A549 (cell line): ENCODE measurements around the gene ZNF831. TPM values are rescaled to one million over a fixed set of nuclear protein-coding genes. Genes with fewer than 3 reads are reported as not detected.

Source experiments
- ATAC-seq, 2 experiments: fragments of 200-7000 bp in 1 of 2; fragments of >200 bp in 1 of 2; cut with Nextera tagmentation in 1 of 2; cut with Tn5 transposase in 1 of 2; 3 replicates each; pipeline versions ENCODE4 v1.8.0 to v1.9.1; 2018 to 2020; ENCODE audit warnings: mild to moderate bottlenecking in 1 of 2, moderate library complexity in 1 of 2
- CTCF ChIA-PET: fragments of 300-600 bp; sonication (Branson Sonifier 250); formaldehyde crosslinking; extraction: SDS; loops from one replicate; lab custom pipeline; 2021; ENCODE audit warnings: antibody characterized with exemption, inconsistent platforms; lab: Yijun Ruan, JAX
- POLR2A ChIA-PET: fragments of 350-600 bp; formaldehyde crosslinking; extraction: SDS; loops from one replicate; lab custom pipeline; 2021; ENCODE audit warnings: antibody characterized with exemption, inconsistent platforms; lab: Yijun Ruan, JAX
- DNase-seq, 2 experiments: peaks; one replicate each; pipeline versions ENCODE4 v3.0.0 to v3.0.0-alpha.2; 2011 to 2016; ENCODE audit warnings: low read depth in 1 of 2, low spot score in 1 of 2
- FAIRE-seq: peaks from 2 replicates; lab custom pipeline; 2011; peaks lifted over from hg19 to GRCh38; lab: Jason Lieb, UNC
- H3K27ac ChIP-seq, 2 experiments: fragments of >200 bp; sonication (Bioruptor Twin); formaldehyde crosslinking; 3 replicates each; pipeline ENCODE4 v1.5.1; 2016 to 2017
- H3K4me1 ChIP-seq: fragments of >200 bp; sonication (Bioruptor Twin); formaldehyde crosslinking; 3 replicates; pipeline ENCODE4 v1.6.1; 2016
- H3K4me2 ChIP-seq: fragments of >200 bp; sonication (Bioruptor Twin); formaldehyde crosslinking; 3 replicates; pipeline ENCODE4 v1.6.1; 2016
- H3K4me3 ChIP-seq: fragments of >200 bp; sonication (Bioruptor Twin); formaldehyde crosslinking; 3 replicates; pipeline ENCODE4 v1.5.1; 2016
- H3K9me3 ChIP-seq: fragments of >200 bp; sonication (Bioruptor Twin); formaldehyde crosslinking; 3 replicates; pipeline ENCODE4 v1.6.1; 2016
- CBX8 ChIP-seq: fragments of 200-600 bp; sonication (generic); IDR thresholded peaks from 2 replicates; pipeline ENCODE4 v1.6.1; 2016
- CHD2 ChIP-seq: fragments of 150-350 bp; IDR thresholded peaks from 2 replicates; pipeline ENCODE4 v1.6.1; 2014; ENCODE audit warnings: low read length; ENCODE audit not compliant: partially characterized antibody
- CHD4 ChIP-seq: fragments of 200-600 bp; sonication (generic); IDR thresholded peaks from 2 replicates; pipeline ENCODE4 v1.6.1; 2016; ENCODE audit warnings: antibody characterized with exemption, mild to moderate bottlenecking, borderline replicate concordance
- EHF ChIP-seq: fragments of 250-450 bp; sonication (Bioruptor Pico); IDR thresholded peaks from 2 replicates; pipeline ENCODE4 v1.5.0; 2020; ENCODE audit warnings: mild to moderate bottlenecking
- EHMT2 ChIP-seq: fragments of 200-600 bp; sonication (generic); IDR thresholded peaks from 2 replicates; pipeline ENCODE4 v1.6.1; 2016; ENCODE audit warnings: antibody characterized with exemption, low read depth, mild to moderate bottlenecking, moderate library complexity
- EP300 ChIP-seq, 2 experiments: fragments of >200 bp; sonication (Bioruptor Twin); formaldehyde crosslinking; IDR thresholded peaks; 2 replicates in 1 of 2; 3 replicates in 1 of 2; pipeline ENCODE4 v1.6.1; 2016 to 2017
- GATA3 ChIP-seq: IDR thresholded peaks from 2 replicates; pipeline ENCODE4 v1.6.1; 2012; ENCODE audit warnings: borderline replicate concordance
- HDAC2 ChIP-seq: fragments of 200-600 bp; sonication (generic); IDR thresholded peaks from 2 replicates; pipeline ENCODE4 v1.6.1; 2016
- HEYL ChIP-seq: fragments of 250-450 bp; sonication (Bioruptor Pico); IDR thresholded peaks from 2 replicates; pipeline ENCODE4 v1.8.0; 2021; ENCODE audit warnings: mild to moderate bottlenecking, moderate library complexity
- HOXB5 ChIP-seq: fragments of 250-450 bp; sonication (Bioruptor Pico); IDR thresholded peaks from 2 replicates; pipeline ENCODE4 v1.5.0; 2020; ENCODE audit warnings: mild to moderate bottlenecking, moderate library complexity
- KDM1A ChIP-seq: fragments of 200-600 bp; sonication (generic); IDR thresholded peaks from 2 replicates; pipeline ENCODE4 v1.6.1; 2016; ENCODE audit warnings: low read depth, mild to moderate bottlenecking
- MAFK ChIP-seq: fragments of 450-650 bp; IDR thresholded peaks from 2 replicates; pipeline ENCODE4 v1.6.1; 2014; ENCODE audit not compliant: partially characterized antibody
- RARB ChIP-seq: fragments of 250-450 bp; sonication (Bioruptor Pico); IDR thresholded peaks from 2 replicates; pipeline ENCODE4 v1.8.0; 2021; ENCODE audit warnings: mild to moderate bottlenecking, moderate library complexity
- RFX5 ChIP-seq: fragments of 450-650 bp; IDR thresholded peaks from 2 replicates; pipeline ENCODE4 v1.7.1; 2014; ENCODE audit warnings: antibody characterized with exemption, mild to moderate bottlenecking, moderate library complexity
- RNF2 ChIP-seq: fragments of 200-600 bp; sonication (generic); IDR thresholded peaks from 2 replicates; pipeline ENCODE4 v1.6.1; 2016; ENCODE audit warnings: low read depth, mild to moderate bottlenecking, antibody characterized with exemption, moderate library complexity, borderline replicate concordance
- TFCP2L1 ChIP-seq: fragments of 250-450 bp; sonication (Bioruptor Pico); IDR thresholded peaks from 2 replicates; pipeline ENCODE4 v1.5.0; 2021; ENCODE audit warnings: mild to moderate bottlenecking
- ZFP36 ChIP-seq: fragments of 450-650 bp; IDR thresholded peaks from 2 replicates; pipeline ENCODE4 v1.6.1; 2014; ENCODE audit warnings: borderline replicate concordance; ENCODE audit not compliant: partially characterized antibody
- ZNF302 ChIP-seq: fragments of 250-450 bp; sonication (Bioruptor Pico); IDR thresholded peaks from 2 replicates; pipeline ENCODE4 v1.9.0; 2021; ENCODE audit warnings: inconsistent platforms, mild to moderate bottlenecking, moderate library complexity
- WGBS: methylation state at CpG from one replicate; pipeline ENCODE4 v1.1.6; 2017; ENCODE audit errors: missing lambda C conversion rate; 5-methylcytosine and 5-hydroxymethylcytosine counted together
- polyA plus RNA-seq, 4 experiments: library from polyadenylated mRNA; depleted of rRNA in 3 of 4; stranded (reverse); fragments of >200 nt; fragmentation: RNase III in 1 of 4; extraction: RNeasy Plus Mini Kit Qiagen cat#74134 plus additional on column Dnase treatment in 1 of 4; gene quantifications; 2 replicates in 3 of 4; 3 replicates in 1 of 4; pipeline ENCODE4 v1.2.3, GENCODE V29; 2011 to 2017
- TF ChIP-seq, protein P1 (sequence below): fragments of 250-450 bp; sonication (Bioruptor Pico); IDR thresholded peaks from 2 replicates; pipeline ENCODE4 v1.5.0; 2020; ENCODE audit warnings: low read depth, mild to moderate bottlenecking, moderate library complexity
- TF ChIP-seq, protein P2 (sequence below): fragments of 200-600 bp; sonication (generic); IDR thresholded peaks from 2 replicates; pipeline ENCODE4 v1.6.1; 2016; ENCODE audit warnings: antibody characterized with exemption, mild to moderate bottlenecking, moderate library complexity
- TF ChIP-seq, protein P3 (sequence below): IDR thresholded peaks from 2 replicates; pipeline ENCODE4 v1.6.1; 2012
- TF ChIP-seq, protein P4 (sequence below): fragments of >200 bp; sonication (Bioruptor Twin); formaldehyde crosslinking; IDR thresholded peaks from 3 replicates; pipeline ENCODE4 v1.6.1; 2016
- TF ChIP-seq, protein P5 (sequence below): IDR thresholded peaks from 2 replicates; pipeline ENCODE4 v1.6.1; 2012; ENCODE audit warnings: low read depth, borderline replicate concordance

The ZNF831 gene
- polyA plus RNA-seq, 2 of the 4 experiments (the other 2 are of a cell fraction) = not detected

DNA sequence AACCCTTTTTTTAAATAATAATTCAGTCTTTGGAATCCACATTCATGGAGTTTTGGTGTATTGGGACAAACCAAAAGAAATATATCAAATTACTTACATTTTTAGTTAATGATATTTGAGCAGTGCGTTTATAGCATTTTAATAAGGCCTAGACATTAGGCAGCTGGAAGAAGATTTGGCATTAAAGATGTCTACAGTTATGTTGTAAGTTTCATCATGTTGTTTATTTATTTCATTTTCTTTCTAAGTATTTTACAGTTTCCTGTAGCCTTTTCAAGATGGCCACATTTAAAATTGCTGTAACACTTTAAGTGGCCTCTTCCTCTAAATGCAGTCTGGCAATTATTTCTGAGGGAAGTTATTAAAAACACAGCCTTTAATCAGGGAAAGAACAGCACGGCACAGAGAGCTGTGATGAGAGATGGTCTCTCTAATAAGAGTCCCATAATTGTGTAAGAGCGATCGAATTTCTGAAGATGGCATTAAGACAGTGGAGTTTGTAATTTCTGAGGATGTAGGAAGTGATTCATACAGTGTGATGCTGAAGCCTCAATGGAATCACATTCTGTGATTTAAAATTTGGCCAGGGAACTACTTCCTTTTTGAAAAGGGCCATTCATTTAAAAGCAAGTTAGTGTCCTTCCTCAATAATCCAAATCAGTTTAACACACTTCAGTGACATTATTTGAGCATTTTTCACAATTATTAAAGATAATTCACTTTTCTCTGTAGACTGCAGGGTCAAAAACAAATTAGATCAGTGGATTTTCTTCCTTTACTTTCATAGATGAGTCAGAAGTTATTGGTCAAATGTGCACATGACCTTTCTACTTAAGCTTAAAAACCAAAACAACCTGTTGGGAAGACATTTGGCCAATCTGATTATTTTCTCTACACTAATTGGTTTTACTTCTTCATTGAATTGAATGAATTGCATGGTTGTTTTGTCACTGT is 84.4 kb downstream of the ZNF831 start:
- DNase-seq (no peak), ATAC-seq (no peak), FAIRE-seq (no peak)
- WGBS = 52% methylated on average over 4 of the region's 4 CpGs
- H3K9me3 ChIP-seq = peaks cover 31% of the 10 kb centered on the region
- POLR2A ChIA-PET = no interaction called here
- H3K4me3 ChIP-seq = no peak overlapping the region
- no peak overlapping the region for H3K4me2 ChIP-seq
- CTCF ChIA-PET = interaction anchor here (0.6 to 1.1 kb wide), 2 partner anchors 26 to 77 kb away, joined by 3 read pairs; no protein-coding TSS in a partner anchor
- no peaks in the 10 kb centered on the region for H3K4me1 ChIP-seq
- H3K27ac ChIP-seq = no peak overlapping the region
- TF ChIP-seq, protein P1, sequence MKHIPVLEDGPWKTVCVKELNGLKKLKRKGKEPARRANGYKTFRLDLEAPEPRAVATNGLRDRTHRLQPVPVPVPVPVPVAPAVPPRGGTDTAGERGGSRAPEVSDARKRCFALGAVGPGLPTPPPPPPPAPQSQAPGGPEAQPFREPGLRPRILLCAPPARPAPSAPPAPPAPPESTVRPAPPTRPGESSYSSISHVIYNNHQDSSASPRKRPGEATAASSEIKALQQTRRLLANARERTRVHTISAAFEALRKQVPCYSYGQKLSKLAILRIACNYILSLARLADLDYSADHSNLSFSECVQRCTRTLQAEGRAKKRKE (CRISPR knock-in tag) = no peak
- TF ChIP-seq RFX5 (no peak), HEYL (CRISPR knock-in tag) (no peak), RNF2 (no peak), KDM1A (no peak), RARB (CRISPR knock-in tag) (no peak), EHMT2 (no peak), CHD4 (no peak), TFCP2L1 (CRISPR knock-in tag) (no peak), EHF (CRISPR knock-in tag) (no peak), CBX8 (no peak), ZFP36 (no peak), HDAC2 (no peak)
- TF ChIP-seq, protein P2, sequence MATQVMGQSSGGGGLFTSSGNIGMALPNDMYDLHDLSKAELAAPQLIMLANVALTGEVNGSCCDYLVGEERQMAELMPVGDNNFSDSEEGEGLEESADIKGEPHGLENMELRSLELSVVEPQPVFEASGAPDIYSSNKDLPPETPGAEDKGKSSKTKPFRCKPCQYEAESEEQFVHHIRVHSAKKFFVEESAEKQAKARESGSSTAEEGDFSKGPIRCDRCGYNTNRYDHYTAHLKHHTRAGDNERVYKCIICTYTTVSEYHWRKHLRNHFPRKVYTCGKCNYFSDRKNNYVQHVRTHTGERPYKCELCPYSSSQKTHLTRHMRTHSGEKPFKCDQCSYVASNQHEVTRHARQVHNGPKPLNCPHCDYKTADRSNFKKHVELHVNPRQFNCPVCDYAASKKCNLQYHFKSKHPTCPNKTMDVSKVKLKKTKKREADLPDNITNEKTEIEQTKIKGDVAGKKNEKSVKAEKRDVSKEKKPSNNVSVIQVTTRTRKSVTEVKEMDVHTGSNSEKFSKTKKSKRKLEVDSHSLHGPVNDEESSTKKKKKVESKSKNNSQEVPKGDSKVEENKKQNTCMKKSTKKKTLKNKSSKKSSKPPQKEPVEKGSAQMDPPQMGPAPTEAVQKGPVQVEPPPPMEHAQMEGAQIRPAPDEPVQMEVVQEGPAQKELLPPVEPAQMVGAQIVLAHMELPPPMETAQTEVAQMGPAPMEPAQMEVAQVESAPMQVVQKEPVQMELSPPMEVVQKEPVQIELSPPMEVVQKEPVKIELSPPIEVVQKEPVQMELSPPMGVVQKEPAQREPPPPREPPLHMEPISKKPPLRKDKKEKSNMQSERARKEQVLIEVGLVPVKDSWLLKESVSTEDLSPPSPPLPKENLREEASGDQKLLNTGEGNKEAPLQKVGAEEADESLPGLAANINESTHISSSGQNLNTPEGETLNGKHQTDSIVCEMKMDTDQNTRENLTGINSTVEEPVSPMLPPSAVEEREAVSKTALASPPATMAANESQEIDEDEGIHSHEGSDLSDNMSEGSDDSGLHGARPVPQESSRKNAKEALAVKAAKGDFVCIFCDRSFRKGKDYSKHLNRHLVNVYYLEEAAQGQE = no peak

DNA sequence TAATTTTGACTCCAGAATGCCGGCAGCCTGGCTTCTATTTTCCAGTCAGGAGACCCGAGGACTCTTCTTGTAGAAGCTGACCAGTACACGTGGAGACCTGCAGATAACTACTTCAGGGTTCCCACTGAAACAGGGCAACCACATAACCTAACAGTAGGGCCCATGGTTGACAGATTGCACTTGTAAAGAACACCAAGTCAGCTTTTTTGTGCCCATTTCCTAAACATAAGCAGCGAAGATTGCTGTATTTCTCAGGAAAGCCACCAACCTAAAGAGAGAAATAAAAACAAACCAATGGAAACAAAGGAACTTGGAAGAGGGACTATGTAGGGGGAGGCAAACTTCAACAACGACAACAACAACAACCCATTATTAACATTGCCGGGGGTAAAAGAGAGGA is 86.7 kb downstream of the ZNF831 start:
- no peaks in the 10 kb centered on the region for H3K4me1 ChIP-seq
- no peak for ATAC-seq
- no peak overlapping the region for H3K4me3 ChIP-seq
- peaks cover 31% of the 10 kb centered on the region for H3K9me3 ChIP-seq
- 33% methylated on average over 6 of the region's 6 CpGs for WGBS
- CTCF ChIA-PET = interaction anchor here (1.0 to 1.2 kb wide), 2 partner anchors 11 to 28 kb away, joined by 3 read pairs; no protein-coding TSS in a partner anchor
- POLR2A ChIA-PET = no interaction called here
- DNase-seq = no peak
- TF ChIP-seq MAFK (peak; percentile 27), HOXB5 (CRISPR knock-in tag) (no peak)
- FAIRE-seq = no peak
- H3K27ac ChIP-seq = no peak overlapping the region
- H3K4me2 ChIP-seq = no peak overlapping the region

DNA sequence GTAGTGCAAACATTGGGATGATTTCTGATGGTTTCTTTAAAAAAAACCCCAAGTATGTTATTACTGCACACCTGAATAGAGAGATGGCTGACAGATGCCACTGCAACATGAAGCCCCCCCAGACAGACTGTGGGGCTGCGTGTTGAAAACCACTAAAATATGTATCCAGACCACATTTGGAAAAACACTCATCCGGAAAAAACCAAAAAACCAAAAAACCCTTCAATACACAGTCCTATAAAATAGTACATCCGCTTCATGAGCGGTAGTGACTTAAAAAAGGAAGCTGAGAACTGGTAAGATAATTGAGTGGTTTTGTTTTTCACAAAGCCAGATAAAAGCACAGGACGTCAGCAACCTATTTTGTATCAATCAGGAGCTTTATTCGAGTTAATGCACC is 89.7 kb downstream of the ZNF831 start:
- ATAC-seq (no peak), FAIRE-seq (no peak), DNase-seq (no peak)
- 18% methylated on average over 6 of the region's 6 CpGs for WGBS
- Histone ChIP-seq H3K9me3 (peaks cover 31% of the 10 kb centered on the region), H3K4me1 (no peaks in the 10 kb centered on the region), H3K4me2 (no peak overlapping the region), H3K27ac (no peak overlapping the region), H3K4me3 (no peak overlapping the region)
- TF ChIP-seq EP300 (IDR thresholded peaks at IDR 0.05) (no peak), ZNF302 (CRISPR knock-in tag) (no peak), CHD2 (no peak), GATA3 (no peak)
- TF ChIP-seq, protein P3, sequence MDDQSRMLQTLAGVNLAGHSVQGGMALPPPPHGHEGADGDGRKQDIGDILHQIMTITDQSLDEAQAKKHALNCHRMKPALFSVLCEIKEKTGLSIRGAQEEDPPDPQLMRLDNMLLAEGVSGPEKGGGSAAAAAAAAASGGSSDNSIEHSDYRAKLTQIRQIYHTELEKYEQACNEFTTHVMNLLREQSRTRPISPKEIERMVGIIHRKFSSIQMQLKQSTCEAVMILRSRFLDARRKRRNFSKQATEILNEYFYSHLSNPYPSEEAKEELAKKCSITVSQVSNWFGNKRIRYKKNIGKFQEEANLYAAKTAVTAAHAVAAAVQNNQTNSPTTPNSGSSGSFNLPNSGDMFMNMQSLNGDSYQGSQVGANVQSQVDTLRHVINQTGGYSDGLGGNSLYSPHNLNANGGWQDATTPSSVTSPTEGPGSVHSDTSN = no peak
- TF ChIP-seq, protein P4, sequence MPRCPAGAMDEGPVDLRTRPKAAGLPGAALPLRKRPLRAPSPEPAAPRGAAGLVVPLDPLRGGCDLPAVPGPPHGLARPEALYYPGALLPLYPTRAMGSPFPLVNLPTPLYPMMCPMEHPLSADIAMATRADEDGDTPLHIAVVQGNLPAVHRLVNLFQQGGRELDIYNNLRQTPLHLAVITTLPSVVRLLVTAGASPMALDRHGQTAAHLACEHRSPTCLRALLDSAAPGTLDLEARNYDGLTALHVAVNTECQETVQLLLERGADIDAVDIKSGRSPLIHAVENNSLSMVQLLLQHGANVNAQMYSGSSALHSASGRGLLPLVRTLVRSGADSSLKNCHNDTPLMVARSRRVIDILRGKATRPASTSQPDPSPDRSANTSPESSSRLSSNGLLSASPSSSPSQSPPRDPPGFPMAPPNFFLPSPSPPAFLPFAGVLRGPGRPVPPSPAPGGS = no peak
- TF ChIP-seq, protein P5, sequence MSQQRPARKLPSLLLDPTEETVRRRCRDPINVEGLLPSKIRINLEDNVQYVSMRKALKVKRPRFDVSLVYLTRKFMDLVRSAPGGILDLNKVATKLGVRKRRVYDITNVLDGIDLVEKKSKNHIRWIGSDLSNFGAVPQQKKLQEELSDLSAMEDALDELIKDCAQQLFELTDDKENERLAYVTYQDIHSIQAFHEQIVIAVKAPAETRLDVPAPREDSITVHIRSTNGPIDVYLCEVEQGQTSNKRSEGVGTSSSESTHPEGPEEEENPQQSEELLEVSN = no peak
- CTCF ChIA-PET = interaction anchor here (0.6 kb wide), 2 partner anchors 84 to 314 kb away, joined by 4 to 5 read pairs; no protein-coding TSS in a partner anchor
- POLR2A ChIA-PET = no interaction called here
